SK-N-DZ (cell line): ENCODE results near the gene DCANP1.

Experiments used
- small RNA-seq, 2 experiments: library from RNA; depleted of rRNA; stranded (forward); fragments of <200 nt; gene quantifications; one replicate each; pipeline ENCODE3, GENCODE V24; 2014

DCANP1 gene

Small RNA genes lying within 50 kb of the gene (small RNA-seq; reads per million reads assigned to genes)
- gene DCANP1: 0 reads per million in 2 experiments
